Neural cell (in vitro differentiated cells): ENCODE measurements around the gene PPP1CB.

Experiments
- CTCF ChIP-seq: fragments of 450-650 bp; IDR thresholded peaks from 2 replicates; pipeline ENCODE4 v1.5.1; 2014; ENCODE audit warnings: antibody characterized with exemption, mild to moderate bottlenecking, moderate library complexity; ENCODE audit not compliant: poor library complexity, severe bottlenecking
- EP300 ChIP-seq: fragments of 450-650 bp; conservative IDR thresholded peaks from 2 replicates; pipeline ENCODE4 v1.6.1; 2014; ENCODE audit warnings: antibody characterized with exemption, mild to moderate bottlenecking, moderate library complexity; ENCODE audit not compliant: poor library complexity, severe bottlenecking
- EZH2 ChIP-seq: fragments of 200-600, 300-800 bp; shearing (Covaris generic), sonication (generic); IDR thresholded peaks from 2 replicates; pipeline ENCODE4 v1.6.1; 2014; ENCODE audit warnings: antibody characterized with exemption, low read length, borderline replicate concordance, mild to moderate bottlenecking; ENCODE audit not compliant: insufficient read depth, poor library complexity, severe bottlenecking
- MXI1 ChIP-seq: fragments of 450-650 bp; conservative IDR thresholded peaks from 2 replicates; pipeline ENCODE4 v1.6.1; 2014; ENCODE audit warnings: antibody characterized with exemption, mild to moderate bottlenecking; ENCODE audit not compliant: poor library complexity, severe bottlenecking
- POLR2AphosphoS5 ChIP-seq: IDR thresholded peaks from 2 replicates; pipeline ENCODE4 v1.6.1; 2012
- RAD21 ChIP-seq: fragments of 450-650 bp; conservative IDR thresholded peaks from 2 replicates; pipeline ENCODE4 v1.6.1; 2014; ENCODE audit warnings: antibody characterized with exemption, mild to moderate bottlenecking, moderate library complexity
- REST ChIP-seq: IDR thresholded peaks from 2 replicates; pipeline ENCODE4 v1.6.1; 2012; ENCODE audit warnings: borderline replicate concordance
- SMC3 ChIP-seq: fragments of 450-650 bp; conservative IDR thresholded peaks from 2 replicates; pipeline ENCODE4 v1.6.1; 2014; ENCODE audit warnings: antibody characterized with exemption, mild to moderate bottlenecking, moderate library complexity; ENCODE audit not compliant: poor library complexity
- TAF1 ChIP-seq: IDR thresholded peaks from 2 replicates; pipeline ENCODE4 v1.6.1; 2012; ENCODE audit warnings: low read depth

- TF ChIP-seq MXI1 (no peak), CTCF (no peak), SMC3 (no peak), TAF1 (no peak), POLR2AphosphoS5 (no peak), EP300 (no peak), EZH2 (no peak), REST (no peak), RAD21 (no peak)
Measured at GRCh38 chr2:28748176-28748575, 3.5 kb upstream of the PPP1CB start.
